HG03342 (cell line): Measurements from ENCODE around the gene LILRA6.
"Not testable (repeated sequence)": the region's sequence is repeated elsewhere in the genome, so short reads cannot be mapped to it uniquely, and the experiment has no call there.

Experiments
- ATAC-seq: cut with Tn5 transposase; IDR thresholded peaks from one replicate; pipeline ENCODE4 v1.9.1; 2021; ENCODE audit warnings: mild to moderate bottlenecking, moderate library complexity; ENCODE audit not compliant: unreplicated experiment

Gene LILRA6

DNA sequence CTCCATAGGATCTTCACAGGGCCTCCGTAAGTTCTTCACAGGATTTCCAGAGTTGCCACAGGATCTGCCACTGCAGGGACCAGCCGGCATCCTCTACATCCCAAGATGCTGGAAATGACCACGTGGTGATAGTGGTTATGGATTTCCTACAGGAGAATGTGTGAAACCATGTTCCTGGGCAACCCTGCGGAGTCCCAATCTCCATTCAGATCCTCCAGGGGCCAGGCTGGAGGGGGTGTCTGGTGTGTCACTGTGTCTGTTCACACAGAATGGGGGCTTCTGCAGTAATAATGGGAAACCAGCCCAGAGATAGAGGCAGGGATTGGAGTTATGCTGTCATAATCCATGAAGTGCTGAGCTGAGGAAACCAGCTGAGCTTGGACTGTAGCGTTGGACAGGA, 8.6 kb downstream of the LILRA6 start:
- ATAC-seq = no peak

DNA sequence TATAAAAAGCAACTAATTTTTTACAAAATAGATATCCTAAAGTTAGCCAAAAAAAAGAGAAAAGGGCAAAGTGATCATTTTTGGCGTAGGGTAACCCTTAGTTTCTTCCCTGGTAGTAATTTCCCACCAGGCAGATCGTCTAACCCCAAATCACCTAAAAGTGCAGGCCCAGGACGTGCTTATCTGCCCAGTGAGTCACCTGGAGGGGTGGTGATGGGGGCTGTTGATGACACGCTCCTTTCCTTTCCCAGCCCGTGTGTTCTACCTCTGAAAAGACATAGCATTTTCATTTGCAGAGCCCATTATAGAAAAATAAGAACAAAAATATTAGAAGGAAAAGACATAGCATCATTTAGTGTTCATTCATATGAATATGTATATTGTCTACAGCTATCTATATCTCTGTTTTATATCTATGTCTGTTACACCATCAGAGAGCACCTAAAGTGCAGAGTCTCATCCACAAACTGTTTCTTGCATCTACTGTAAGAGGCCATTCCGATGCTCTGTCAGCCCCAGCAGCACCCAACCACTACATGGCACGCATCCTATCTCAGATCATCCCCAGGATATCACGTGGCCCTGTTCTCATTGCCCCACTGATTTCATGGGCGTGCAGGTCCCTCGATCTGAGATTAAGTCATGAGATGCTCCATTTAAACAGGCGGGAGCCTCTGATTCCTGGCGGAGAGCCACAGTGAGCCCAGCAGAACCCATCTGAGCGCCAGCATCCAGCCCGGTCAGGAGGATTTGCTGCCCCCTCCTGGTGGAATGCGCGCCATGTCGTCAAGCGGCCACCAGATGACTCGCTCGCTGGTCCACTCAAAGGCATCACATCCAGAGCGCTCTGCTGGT, 11.3 kb downstream of the LILRA6 start:
- no peak for ATAC-seq

DNA sequence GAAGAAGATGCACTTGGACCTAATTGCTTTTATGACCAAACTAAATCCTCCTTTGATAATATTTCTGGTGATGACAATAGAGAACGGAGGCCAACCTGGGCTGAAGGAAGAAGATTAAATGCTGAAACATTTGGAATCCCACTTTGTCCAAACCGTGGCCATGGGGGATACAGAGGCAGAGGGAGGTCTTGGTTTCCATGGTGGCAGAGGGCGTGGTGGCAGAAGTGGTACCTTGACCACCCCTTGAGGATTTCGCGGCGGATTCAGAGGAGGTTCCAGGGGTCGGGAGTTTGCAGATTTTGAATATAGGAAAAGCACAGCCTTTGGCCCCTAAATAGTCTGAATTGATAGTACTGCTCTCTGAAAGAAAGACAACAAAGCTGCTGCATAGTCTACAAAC, 12.6 kb downstream of the LILRA6 start:
- ATAC-seq = no peak

DNA sequence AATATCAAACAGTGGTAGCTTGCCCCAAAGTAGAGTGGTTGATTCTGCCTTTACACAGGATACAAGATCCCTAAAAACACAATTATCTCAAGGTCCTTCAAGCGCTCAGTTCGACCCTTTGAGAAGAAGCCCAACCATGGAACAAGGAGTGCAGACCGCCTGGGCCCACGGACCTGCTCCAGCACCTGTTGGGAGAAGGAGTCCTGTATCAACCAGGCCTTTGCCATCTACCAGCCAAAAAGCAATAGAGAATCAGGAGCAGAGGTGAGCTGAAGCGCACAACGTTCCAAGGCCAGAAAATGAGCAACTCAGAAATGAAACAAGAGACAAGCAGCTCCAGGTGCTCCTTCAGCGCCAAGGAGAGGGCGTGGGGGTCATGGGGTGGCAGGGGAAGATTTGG, 13.4 kb downstream of the LILRA6 start:
- no peak for ATAC-seq

DNA sequence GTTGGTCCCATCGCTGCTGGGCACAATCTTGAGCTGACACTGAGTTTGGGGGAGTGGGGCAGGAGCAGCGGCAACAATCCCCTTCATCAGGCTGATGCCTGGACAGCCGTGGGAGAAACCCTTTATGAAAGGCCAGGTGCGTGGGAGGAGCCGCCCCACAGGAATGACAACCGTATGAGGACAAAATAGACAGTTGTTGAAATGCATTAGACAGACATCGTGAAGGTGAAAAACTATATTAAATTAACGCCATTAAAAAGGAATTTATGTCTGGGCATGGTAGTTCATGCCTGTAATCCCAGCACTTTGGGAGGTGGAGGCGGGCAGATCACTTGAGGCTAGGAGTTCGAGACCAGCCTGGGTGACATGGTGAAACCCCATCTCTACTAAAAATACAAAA, 18.0 kb downstream of the LILRA6 start:
- ATAC-seq = not testable (repeated sequence)

DNA sequence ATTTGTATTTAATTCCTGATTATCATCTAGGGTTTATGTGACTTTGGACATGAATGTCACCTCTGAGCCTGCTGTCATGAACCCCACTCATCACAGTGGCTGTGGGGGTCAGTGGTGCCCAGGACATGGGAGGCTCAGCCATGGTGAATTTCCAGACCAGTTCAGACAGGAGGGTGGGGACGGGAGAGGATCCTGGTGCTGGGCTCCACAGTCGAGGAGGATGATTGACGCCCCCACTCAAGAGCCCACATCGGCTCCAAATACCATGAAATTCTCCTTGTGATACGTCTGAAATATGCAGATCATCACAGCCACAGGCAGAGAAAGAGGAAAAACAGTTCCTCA, 18.7 kb downstream of the LILRA6 start:
- ATAC-seq = not testable (repeated sequence)

DNA sequence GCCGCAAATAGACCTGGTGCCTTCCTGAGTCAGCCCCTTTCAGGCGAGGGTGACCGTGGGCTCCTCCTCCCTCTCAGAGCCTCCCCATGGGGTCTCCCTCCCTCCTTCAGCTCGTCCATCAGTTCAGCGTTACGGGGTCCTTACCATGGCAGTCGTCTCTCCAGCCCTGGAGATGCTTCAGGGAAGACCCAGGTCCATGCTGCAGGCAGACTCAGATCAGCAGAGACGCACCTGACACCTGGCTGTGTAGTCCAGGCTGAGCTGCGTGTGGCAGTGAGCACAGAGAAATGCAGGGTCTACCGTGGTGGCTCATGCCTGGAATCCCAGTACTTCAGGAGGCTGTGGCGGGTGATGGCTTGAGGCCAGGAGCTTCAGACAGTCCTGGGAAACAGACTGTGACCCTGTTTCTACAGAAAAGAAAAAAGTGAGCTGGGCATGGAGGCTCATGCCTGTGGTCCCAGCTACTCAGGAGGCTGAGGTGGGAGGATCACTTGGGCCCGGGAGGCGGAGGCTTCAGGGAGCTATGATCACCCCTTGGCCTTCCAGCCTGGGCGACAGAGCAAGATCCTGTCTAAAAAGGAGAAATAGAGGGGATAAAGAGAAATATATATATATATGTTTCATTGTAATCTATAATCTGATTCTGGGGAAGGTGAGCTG, 19.2 kb downstream of the LILRA6 start:
- not testable (repeated sequence) for ATAC-seq

DNA sequence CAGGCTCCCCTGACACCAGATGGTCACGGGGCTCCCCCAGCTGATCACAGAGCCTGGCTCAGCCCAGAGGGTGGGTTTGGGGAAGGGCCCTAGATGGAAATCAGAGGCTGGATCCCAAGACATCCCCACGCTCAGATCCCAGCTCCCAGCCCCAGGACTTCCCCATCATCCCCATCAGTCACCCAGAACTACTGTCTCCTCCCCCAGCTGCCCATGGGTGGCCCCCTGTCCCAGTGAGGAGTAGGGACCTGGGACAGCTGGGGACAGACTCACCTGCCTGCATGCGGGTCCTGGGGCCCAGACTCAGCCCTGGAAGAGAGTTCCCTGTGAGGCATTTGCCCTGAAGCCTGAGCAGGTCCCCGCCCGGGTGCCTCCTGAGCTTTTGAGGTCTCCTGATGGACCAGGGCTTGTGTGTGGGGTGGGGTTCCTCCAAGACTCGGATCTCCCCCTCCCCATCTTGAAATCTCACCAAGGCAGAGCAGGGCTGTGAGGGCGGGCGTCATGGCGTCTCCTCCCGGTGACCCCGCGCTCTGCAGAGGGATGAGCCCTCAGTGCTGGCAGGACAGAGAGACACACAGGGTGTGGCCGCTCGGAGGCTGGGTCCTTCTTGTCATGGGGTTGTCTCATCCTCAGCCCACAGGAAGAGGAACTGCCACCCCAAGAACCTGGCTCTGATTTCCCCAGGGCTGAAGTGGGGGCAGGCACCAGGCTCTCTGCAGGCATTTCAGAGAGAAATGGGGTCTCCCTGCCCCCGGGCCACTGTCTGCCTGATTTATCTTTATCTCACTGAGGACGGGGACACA, 19.9 kb downstream of the LILRA6 start, which contains the start of gene LILRB3:
Gene LILRB3, minus strand, starts transcription at position 534 of the 803 bp plus-strand sequence. Its CDS starts 31 bp downstream, at position 503.
- not testable (repeated sequence) for ATAC-seq

DNA sequence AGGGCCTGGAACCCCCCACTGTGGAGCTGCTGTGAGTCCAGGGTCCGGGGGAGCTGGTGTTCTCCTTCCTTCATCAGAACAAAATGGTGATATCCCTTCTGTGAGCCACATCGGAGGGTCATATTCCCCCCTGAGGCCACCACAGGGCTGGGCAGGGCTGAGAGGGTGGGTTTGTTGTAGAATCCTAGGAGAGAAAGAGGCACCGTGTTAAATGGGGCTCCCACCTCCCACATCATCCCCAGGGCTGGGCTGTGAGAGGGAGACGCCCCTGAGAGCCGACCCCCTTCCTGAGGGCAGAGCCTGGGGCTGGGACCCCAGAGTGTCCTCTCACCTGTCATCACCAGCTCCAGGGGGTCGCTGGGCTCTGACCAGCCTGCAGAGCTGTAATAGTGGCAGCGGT, 20.6 kb downstream of the LILRA6 start:
- not testable (repeated sequence) for ATAC-seq

DNA sequence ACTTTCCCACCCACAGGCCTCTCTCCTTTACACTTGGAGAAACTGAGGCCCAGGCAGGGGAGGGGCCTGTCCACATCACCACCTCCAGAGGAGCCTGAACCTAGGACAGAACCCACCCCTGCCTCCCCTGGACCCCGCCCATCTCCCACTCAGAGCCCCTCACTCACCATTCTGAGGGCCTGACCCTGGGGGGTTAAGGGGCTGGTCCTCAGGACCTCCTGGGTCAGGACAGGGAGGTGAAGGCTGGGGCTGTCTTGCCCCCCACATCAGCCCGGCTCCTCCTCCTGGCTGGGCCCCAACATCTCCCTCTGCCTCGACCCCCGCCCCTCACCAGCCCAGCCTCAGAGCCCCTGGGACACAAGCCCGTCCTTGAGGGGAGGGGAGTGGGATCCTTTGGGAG, 22.9 kb downstream of the LILRA6 start:
- not testable (repeated sequence) for ATAC-seq

DNA sequence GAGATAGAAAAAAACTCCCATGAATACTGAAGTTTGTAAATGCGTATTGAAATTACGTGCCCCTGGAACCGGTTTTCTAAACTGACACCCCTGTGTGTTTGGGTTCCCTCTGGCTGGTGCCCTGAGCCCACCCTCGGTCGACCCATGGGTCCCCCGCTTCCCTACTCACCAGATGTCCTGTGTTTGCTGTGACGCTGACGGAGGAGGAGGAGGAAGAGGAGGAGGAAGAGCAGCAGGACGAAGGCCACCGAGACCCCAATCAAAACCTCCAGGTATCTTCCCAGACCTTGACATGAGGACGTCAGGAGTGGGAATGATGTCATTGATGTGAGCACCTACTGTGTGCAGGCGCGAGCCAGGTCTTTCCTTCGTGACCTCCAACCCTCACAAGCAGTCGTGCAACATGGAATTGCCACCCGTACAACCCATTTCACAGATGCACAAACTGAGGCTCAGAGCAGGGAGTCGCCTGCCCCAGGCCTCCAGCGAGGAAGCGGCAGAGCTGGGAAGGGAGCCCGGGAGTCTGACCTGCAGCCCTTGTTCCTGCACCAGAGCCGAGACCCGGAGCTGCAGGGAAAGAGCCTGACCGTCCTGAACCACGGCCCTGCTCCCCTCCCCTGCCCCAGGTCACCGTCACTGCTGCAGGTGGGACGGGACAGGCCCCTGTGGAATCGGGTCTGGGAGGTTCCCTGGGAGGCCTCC, 23.5 kb downstream of the LILRA6 start:
- no peak for ATAC-seq

DNA sequence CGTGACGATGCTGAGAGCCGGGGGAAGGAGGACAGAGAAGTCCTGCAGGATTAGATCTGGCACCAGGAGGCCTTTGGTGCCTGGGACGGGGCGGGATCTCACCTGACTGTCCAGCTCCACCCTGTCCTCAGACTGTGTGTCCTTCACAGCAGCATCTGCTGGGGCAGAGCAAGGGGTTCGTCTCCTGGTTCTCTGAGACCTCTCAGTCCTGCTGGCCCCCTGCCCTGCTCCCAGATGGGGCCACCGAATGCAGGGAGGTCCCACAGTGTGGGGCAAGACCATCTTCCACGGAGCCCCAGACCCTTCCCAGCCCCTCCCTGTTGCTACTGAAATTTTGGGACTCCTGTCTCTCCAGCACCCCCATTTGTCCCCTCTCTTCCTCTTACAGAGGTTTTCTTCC, 24.3 kb downstream of the LILRA6 start:
- ATAC-seq = no peak

DNA sequence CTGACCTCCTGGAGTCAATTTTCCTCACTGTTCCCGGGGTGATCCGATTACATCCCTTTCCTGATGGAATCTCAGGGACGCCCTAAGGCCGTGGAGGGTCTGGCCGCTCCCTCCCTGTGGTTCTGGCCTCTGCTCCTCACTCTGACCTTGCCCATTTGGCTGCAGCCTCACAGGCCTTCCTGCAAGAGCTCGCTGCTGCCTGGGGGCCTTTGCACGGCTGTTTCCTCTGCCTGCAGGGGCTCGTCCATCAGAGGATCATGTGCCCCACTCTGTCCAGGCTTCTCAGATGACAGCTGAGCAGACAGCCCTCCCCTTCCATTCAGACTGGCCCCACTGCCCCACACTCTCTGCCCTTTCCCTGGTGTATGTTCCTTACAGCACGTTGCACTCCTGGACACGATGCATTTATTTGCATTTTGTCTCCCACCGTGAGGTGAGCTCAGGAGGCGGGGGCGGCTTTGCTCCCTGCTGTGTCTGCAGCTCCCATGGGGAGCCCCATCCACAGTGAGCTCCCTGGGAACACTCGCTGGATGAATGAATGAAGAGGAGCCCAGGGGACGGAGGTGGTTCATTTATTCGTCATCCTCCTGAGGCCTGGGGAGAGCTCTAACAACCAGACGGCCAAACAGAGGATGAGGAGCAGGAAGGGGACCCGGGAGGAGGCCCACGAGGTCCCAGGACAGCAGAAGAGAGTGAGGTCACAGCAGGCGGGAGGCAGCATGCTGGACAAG, 24.9 kb downstream of the LILRA6 start:
- ATAC-seq = not testable (repeated sequence)

DNA sequence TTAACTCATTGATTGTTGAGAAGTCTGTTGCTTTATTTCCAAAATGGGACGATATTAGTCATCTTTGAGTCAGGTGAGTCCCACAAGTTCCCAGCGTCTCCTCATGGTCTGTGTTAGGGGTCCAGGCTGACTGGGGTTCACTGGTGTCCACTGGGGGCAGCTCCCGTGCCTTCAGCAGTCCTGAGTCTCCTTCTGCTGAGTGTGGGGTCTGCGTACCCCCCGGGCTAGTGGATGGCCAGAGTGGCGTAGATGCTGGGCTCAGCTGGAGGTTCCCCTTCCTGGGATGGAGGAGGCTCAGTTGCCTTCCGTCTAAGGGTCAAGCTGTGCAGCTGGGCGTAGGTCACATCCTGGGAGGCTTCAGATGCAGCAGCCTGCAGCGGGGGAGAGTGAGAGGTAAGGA, 25.7 kb downstream of the LILRA6 start:
- no peak for ATAC-seq

DNA sequence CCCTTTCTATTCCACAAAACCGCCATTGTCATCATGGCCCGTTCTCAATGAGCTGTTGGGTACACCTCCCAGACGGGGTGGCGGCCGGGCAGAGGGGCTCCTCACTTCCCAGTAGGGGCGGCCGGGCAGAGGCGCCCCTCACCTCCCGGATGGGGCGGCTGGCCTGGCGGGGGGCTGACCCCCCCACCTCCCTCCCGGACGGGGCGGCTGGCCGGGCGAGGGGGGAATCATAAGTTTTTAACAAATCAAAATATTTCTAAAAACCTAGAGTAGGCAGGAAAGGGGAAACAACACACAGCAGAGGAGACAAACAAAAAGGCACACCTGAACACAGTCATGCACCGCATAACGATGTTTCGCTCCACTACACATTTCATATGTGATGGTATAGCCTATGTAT, 27.9 kb downstream of the LILRA6 start:
- ATAC-seq = not testable (repeated sequence)

DNA sequence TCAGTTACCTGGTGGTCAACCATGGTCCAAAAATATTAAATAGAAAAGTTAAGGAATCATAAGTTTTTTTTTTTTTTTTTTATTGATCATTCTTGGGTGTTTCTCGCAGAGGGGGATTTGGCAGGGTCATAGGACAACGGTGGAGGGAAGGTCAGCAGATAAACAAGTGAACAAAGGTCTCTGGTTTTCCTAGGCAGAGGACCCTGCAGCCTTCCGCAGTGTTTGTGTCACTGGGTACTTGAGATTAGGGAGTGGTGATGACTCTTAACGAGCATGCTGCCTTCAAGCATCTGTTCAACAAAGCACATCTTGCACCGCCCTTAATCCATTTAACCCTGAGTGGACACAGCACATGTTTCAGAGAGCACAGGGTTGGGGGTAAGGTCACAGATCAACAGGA, 28.4 kb downstream of the LILRA6 start:
- not testable (repeated sequence) for ATAC-seq

DNA sequence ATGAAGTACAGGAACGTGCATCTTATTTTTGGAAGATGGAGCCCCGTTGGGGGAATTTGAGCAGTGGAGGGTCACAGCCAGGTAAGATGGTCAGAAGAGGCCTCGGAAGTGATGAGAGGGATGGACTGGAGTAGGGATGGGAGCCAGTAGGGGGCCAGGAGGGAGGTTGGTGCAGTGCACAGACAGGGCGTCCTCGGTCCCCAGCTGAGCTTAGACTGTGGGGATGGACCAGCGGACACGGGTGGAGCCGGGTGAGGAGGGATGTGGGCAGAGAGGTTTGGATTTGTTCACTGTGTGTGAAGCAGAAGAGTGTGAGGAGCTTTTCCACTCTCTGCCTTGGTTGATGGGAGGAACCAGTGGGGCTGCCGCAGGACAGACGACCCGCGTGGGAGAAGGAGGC, 31.4 kb downstream of the LILRA6 start:
- no peak for ATAC-seq

DNA sequence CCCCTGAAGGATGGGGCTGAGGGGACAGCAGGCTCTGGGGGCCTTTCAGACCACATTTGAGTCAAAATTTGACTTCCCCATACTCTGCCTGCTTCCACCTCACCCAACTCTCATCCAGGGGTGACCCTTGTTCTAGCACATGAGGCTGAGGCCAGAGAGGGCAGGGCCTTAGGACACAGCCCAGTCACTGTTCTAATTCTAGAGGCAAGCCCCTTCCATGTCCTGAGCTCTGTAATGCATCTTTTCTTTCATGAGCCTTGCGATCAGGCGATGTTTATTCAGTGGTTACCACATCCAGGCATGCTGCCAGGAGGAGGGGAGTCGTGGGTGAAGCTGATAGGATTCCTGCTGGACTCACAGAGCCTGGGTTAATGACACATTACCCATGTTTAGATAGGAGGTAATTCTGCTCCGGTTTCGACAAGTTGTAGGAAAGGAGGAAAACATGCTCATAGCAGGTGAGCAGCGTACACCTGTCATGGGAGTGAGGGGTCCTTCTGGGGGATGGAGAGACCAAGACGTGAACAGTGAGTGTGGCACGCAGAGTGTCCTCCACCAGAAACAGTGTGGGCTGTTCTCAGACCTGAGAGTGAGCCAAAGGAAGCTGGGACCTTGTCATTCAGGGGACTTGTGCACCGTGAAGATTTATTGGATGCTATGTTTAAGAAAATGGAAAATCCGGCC, 32.6 kb downstream of the LILRA6 start:
- no peak for ATAC-seq

DNA sequence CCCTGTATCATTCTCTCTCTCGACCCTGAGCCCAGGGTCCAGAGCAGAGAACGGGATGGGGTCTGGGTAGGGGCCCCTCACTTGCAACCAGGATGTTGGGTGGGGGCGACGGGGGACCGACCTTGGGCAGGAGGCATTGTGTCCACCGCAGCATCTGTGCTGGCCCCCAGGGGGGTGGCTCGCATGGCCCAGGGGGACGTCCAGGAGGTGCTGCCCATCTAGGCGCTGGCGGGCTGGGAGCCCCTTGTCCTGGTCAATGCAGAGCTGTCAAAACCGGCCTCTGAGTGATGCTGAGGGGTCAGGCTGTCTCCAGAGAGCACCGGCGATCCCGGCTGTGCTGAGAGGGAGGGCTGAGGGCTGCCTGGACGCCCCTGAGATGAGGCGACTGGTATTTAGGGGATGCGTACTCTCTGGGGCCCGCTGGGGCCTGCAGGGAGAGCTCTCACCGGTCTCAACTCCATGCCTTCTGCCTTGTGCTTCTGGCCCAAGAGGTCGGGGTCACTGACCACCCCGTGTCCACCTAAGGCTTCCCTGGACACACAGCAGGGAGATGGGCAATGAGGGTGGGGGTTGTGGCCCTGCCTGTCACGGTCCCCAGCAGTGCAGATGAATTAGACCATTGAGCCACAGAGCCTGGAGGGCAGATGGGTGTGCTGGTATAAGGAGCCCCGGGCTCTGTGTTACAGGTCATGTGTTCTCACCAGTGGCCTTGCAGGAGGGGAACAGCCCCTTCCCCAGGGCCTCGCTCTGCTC, 33.4 kb downstream of the LILRA6 start:
- no peak for ATAC-seq
